ENCODE data around the gene MYO3B. TPM values are rescaled to one million over a fixed set of nuclear protein-coding genes. Genes with fewer than 3 reads are reported as not detected.
A peak's percentile ranks its signal among the peaks of the same experiment; 100 is the strongest.

The MYO3B gene
- total and polyA plus RNA-seq, 7 donors: 0.34 TPM; not detected in 6

GRCh38 chr2:170679607-170680079 is 501.7 kb downstream of the MYO3B start:
- 4 to 42% methylated on average over 5 of the region's 5 CpGs for WGBS, 2 donors
- no peak for DNase-seq
- intact Hi-C loops (cut with DNase I): no loop called here

GRCh38 chr2:170680172-170680941 is 502.4 kb downstream of the MYO3B start:
- DNase-seq: no peak
- Histone ChIP-seq H3K9me3 (no peaks in the 10 kb centered on the region), H3K27ac (peak overlapping the region in 1 of 4 donors; percentile 7), H3K4me3 (no peak overlapping the region), H3K4me1 (peaks cover 0 to 9% (median 0%) of the 10 kb centered on the region in 4 donors), H3K27me3 (no peaks in the 10 kb centered on the region), H3K36me3 (no peaks in the 10 kb centered on the region)
- WGBS, 2 donors: 71 to 80% methylated on average over 2 of the region's 2 CpGs
- TF ChIP-seq POLR2AphosphoS5 (IDR thresholded peaks at IDR 0.05) (no peak), POLR2A (IDR thresholded peaks at IDR 0.05) (no peak), EP300 (IDR thresholded peaks at IDR 0.05) (no peak)
- TF ChIP-seq, protein P1, sequence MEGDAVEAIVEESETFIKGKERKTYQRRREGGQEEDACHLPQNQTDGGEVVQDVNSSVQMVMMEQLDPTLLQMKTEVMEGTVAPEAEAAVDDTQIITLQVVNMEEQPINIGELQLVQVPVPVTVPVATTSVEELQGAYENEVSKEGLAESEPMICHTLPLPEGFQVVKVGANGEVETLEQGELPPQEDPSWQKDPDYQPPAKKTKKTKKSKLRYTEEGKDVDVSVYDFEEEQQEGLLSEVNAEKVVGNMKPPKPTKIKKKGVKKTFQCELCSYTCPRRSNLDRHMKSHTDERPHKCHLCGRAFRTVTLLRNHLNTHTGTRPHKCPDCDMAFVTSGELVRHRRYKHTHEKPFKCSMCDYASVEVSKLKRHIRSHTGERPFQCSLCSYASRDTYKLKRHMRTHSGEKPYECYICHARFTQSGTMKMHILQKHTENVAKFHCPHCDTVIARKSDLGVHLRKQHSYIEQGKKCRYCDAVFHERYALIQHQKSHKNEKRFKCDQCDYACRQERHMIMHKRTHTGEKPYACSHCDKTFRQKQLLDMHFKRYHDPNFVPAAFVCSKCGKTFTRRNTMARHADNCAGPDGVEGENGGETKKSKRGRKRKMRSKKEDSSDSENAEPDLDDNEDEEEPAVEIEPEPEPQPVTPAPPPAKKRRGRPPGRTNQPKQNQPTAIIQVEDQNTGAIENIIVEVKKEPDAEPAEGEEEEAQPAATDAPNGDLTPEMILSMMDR (IDR thresholded peaks at IDR 0.05): no peak
- intact Hi-C loops (cut with DNase I): no loop called here

More at GRCh38 chr2:170679607-170680079, 501.7 kb downstream of the MYO3B start:
- Histone ChIP-seq H3K27ac (no peak overlapping the region), H3K4me3 (no peak overlapping the region), H3K27me3 (no peaks in the 10 kb centered on the region), H3K36me3 (no peaks in the 10 kb centered on the region), H3K4me1 (peaks cover 0 to 9% (median 0%) of the 10 kb centered on the region in 4 donors), H3K9me3 (no peaks in the 10 kb centered on the region)
- TF ChIP-seq POLR2A (IDR thresholded peaks at IDR 0.05): no peak
- TF ChIP-seq, protein P1 (IDR thresholded peaks at IDR 0.05): no peak
- no peak for TF ChIP-seq POLR2AphosphoS5 (IDR thresholded peaks at IDR 0.05)
- no peak for TF ChIP-seq EP300 (IDR thresholded peaks at IDR 0.05)

DNA sequence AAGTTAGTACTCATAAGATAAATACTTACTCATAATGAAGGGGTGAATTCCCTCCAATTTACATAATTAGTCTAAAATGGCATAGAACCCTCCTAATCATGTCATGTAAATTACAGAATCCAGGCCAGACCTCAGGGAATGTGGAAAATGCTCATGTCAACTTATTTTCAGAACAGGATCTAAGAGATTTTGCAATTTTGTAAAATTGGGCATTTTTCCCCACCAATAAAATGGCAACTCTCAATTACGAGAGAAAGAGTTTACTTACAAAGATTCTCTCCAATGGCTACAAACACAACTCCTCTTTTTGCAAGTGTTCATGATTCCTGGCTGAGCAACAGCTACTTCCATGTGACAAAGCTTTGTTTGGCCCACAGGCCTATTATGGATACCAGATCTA is 503.4 kb downstream of the MYO3B start:
- Histone ChIP-seq H3K9me3 (no peaks in the 10 kb centered on the region), H3K4me3 (no peak overlapping the region), H3K27ac (peak overlapping the region in 1 of 4 donors; percentile 7), H3K36me3 (no peaks in the 10 kb centered on the region), H3K4me1 (peaks cover 0 to 9% (median 0%) of the 10 kb centered on the region in 4 donors), H3K27me3 (no peaks in the 10 kb centered on the region)
- no peak for DNase-seq
- TF ChIP-seq EP300 (IDR thresholded peaks at IDR 0.05) (no peak), POLR2AphosphoS5 (IDR thresholded peaks at IDR 0.05) (peak in 1 of 4 donors; percentile 3)
- intact Hi-C loops (cut with DNase I): no loop called here
- WGBS, 2 donors: 89 to 91% methylated on average over 1 of the region's 1 CpG

DNA sequence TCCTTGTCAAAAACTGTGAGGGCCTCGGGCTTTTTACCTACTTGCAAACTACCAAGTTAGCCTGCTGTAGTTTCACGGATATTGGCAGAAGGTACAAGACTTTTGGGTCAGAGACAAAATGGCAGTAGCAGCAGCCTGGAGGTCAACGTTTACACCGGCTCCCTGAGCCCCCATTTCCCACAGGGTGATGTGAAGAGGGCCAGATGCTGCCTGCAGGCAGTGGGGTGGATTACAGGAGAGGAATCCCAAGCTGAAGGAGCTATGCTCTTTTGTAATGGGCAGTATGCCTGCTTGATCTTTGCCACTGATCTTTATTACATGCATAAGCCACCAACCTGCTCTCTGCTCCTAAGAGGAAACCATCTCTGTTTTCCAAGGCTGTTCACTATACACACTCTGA is 507.6 kb downstream of the MYO3B start:
- 62 to 76% methylated on average over 4 of the region's 4 CpGs for WGBS, 2 donors
- DNase-seq: no peak
- Histone ChIP-seq H3K36me3 (no peaks in the 10 kb centered on the region), H3K4me3 (no peak overlapping the region), H3K4me1 (no peaks in the 10 kb centered on the region), H3K27me3 (no peaks in the 10 kb centered on the region), H3K27ac (no peak overlapping the region), H3K9me3 (no peaks in the 10 kb centered on the region)
- TF ChIP-seq, protein P1 (IDR thresholded peaks at IDR 0.05): no peak
- TF ChIP-seq EP300 (IDR thresholded peaks at IDR 0.05) (no peak), POLR2AphosphoS5 (IDR thresholded peaks at IDR 0.05) (no peak), POLR2A (IDR thresholded peaks at IDR 0.05) (no peak)
- intact Hi-C loops (cut with DNase I): no loop called here

DNA sequence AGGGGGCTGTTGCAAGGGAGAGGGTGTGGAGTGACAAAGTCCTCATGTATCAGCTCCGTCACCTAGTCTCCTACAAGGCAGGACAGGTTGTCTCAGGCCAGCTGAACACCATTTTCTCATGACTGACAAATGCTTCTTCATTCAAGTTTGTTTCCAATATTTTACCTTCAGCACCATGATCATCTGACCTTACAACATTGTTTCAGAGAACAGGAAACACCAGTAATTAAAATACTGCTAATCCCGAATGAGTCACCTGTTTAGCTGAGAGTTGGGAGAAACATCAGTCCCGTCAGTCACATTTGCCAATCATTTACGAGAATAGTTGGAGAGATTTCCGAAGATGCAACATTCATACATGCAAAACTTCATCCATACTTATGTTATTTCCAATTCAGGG is 511.5 kb downstream of the MYO3B start:
- no peak for DNase-seq
- Histone ChIP-seq H3K36me3 (no peaks in the 10 kb centered on the region), H3K4me3 (no peak overlapping the region), H3K27ac (no peak overlapping the region), H3K27me3 (no peaks in the 10 kb centered on the region), H3K4me1 (no peaks in the 10 kb centered on the region), H3K9me3 (no peaks in the 10 kb centered on the region)
- WGBS, 2 donors: 44 to 79% methylated on average over 5 of the region's 5 CpGs
- intact Hi-C loops (cut with DNase I): no loop called here
- TF ChIP-seq POLR2A (IDR thresholded peaks at IDR 0.05): no peak
- no peak for TF ChIP-seq POLR2AphosphoS5 (IDR thresholded peaks at IDR 0.05)
- TF ChIP-seq EP300 (IDR thresholded peaks at IDR 0.05): no peak
- TF ChIP-seq, protein P1 (IDR thresholded peaks at IDR 0.05): no peak

All from sigmoid colon (tissue), 7 donors.